ENCODE measurements around the gene POU2F1.

DNA sequence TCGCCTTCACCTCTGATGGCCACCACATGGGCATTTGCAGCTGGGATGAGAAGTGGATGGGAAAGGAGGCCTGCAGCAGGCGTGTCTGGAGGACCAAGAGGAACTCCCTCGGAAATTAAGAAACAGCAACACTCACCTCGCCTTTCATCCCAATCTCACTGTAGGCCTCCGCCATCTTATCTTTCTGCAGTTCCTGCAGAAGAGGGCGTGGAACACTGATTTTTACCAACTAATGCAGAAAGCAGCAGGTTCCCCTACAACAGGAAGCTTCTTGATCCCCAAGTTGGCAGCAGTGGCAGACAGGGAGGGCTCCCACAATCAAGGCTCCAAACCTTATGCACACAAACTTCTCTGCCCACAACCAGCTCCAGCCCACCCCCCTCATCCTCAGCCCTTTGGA, 213.2 kb downstream of the POU2F1 start:
- TF ChIP-seq POLR2A (IDR thresholded peaks at IDR 0.05) (no peak), CTCF (IDR thresholded peaks at IDR 0.05) (no peak)
